ENCODE measurements around the gene ZNF628.

- TF ChIP-seq GATA2 (IDR thresholded peaks at IDR 0.05; ENCODE audit: low read depth, low read length), result no peak
- no peak for TF ChIP-seq GATA3 (IDR thresholded peaks at IDR 0.05; ENCODE audit: low read depth, low read length)
Observed at GRCh38 chr19:55460670-55461258, 15.7 kb upstream of the ZNF628 start.
